GM23338 (cell line): ENCODE data around the gene STK17A. TPM values are rescaled to one million over a fixed set of nuclear protein-coding genes. Genes with fewer than 3 reads are reported as not detected.

ENCODE experiments used
- ATAC-seq: fragments of 200-7000 bp; cut with Tn5 transposase; 3 replicates; pipeline ENCODE4 v1.9.1; 2020
- DNase-seq: peaks from one replicate; pipeline ENCODE4 v3.0.0-alpha.2; 2015; ENCODE audit warnings: low spot score
- H2AFZ ChIP-seq: fragments of 200-600 bp; sonication (generic); 2 replicates; pipeline ENCODE4 v1.8.0; 2016; ENCODE audit warnings: antibody characterized with exemption, mild to moderate bottlenecking, moderate library complexity
- H3F3A ChIP-seq: fragments of 200-600 bp; sonication (generic); replicated peaks from 2 replicates; pipeline ENCODE4 v1.8.0; 2017; ENCODE audit warnings: antibody characterized with exemption, mixed run types, low read depth
- H3K27ac ChIP-seq: fragments of 200-600 bp; sonication (generic); 2 replicates; pipeline ENCODE4 v1.6.1; 2016; ENCODE audit warnings: low read depth
- H3K27me3 ChIP-seq: fragments of 200-600 bp; sonication (generic); 2 replicates; pipeline ENCODE4 v1.8.0; 2016; ENCODE audit warnings: mild to moderate bottlenecking, mixed run types, moderate library complexity; ENCODE audit not compliant: insufficient read depth
- H3K36me3 ChIP-seq: fragments of 200-600 bp; sonication (generic); 2 replicates; pipeline ENCODE4 v1.8.0; 2016; ENCODE audit warnings: mild to moderate bottlenecking; ENCODE audit not compliant: insufficient read depth
- H3K4me1 ChIP-seq: fragments of 200-600 bp; sonication (generic); 2 replicates; pipeline ENCODE4 v1.8.0; 2016; ENCODE audit warnings: mild to moderate bottlenecking, moderate library complexity; ENCODE audit not compliant: insufficient read depth
- H3K4me2 ChIP-seq: fragments of 200-600 bp; sonication (generic); 2 replicates; pipeline ENCODE4 v1.7.1; 2017; ENCODE audit warnings: mixed run types
- H3K4me3 ChIP-seq: fragments of 200-600 bp; sonication (generic); 2 replicates; pipeline ENCODE4 v1.6.1; 2016; ENCODE audit warnings: mixed run types
- H3K79me2 ChIP-seq: fragments of 200-600 bp; sonication (generic); replicated peaks from 2 replicates; pipeline ENCODE4 v1.8.0; 2017; ENCODE audit warnings: mild to moderate bottlenecking; ENCODE audit not compliant: insufficient read depth
- H3K9me2 ChIP-seq: fragments of 200-600 bp; sonication (generic); 2 replicates; pipeline ENCODE4 v1.8.0; 2017; ENCODE audit not compliant: insufficient read depth
- H4K20me1 ChIP-seq: fragments of 200-600 bp; sonication (generic); replicated peaks from 2 replicates; pipeline ENCODE4 v1.8.0; 2017; ENCODE audit warnings: mild to moderate bottlenecking; ENCODE audit not compliant: insufficient read depth
- H3K27ac Mint-ChIP-seq: 2 replicates; pipeline ENCODE4 v1.8.0; 2020; ENCODE audit warnings: inconsistent platforms, mild to moderate bottlenecking, moderate library complexity, mixed read lengths
- H3K27me3 Mint-ChIP-seq: 3 replicates; pipeline ENCODE4 v1.8.0; 2022; ENCODE audit warnings: low read depth, mild to moderate bottlenecking, moderate library complexity, mixed read lengths, inconsistent platforms; ENCODE audit not compliant: insufficient read depth, poor library complexity
- H3K36me3 Mint-ChIP-seq: 3 replicates; pipeline ENCODE4 v1.8.0; 2021; ENCODE audit warnings: low read depth, mild to moderate bottlenecking, inconsistent platforms, moderate library complexity, mixed read lengths
- H3K4me1 Mint-ChIP-seq: 3 replicates; pipeline ENCODE4 v1.8.0; 2020; ENCODE audit warnings: mild to moderate bottlenecking, inconsistent platforms, mixed read lengths
- H3K4me3 Mint-ChIP-seq: 3 replicates; pipeline ENCODE4 v1.8.0; 2021; ENCODE audit warnings: moderate library complexity, mild to moderate bottlenecking, inconsistent platforms, mixed read lengths
- H3K9me3 Mint-ChIP-seq: 3 replicates; pipeline ENCODE4 v1.8.0; 2020; ENCODE audit warnings: moderate library complexity, mild to moderate bottlenecking, inconsistent platforms, mixed read lengths
- CREB1 ChIP-seq: fragments of 250-450 bp; sonication (Bioruptor Pico); IDR thresholded peaks from 2 replicates; pipeline ENCODE4 v1.5.0; 2020; ENCODE audit warnings: low read depth, mild to moderate bottlenecking, moderate library complexity
- CTCF ChIP-seq, 2 experiments: fragments of 200-600 bp in 1 of 2; sonication (generic) in 1 of 2; conservative IDR thresholded peaks; 2 replicates each; pipeline versions ENCODE4 v1.5.1 to v1.6.1; 2016 to 2017; ENCODE audit warnings: antibody characterized with exemption in 2 of 2, low read depth in 2 of 2, mild to moderate bottlenecking in 2 of 2, moderate library complexity in 1 of 2
- EZH2 ChIP-seq: fragments of 200-600 bp; sonication (generic); IDR thresholded peaks from one replicate; pipeline ENCODE4 v1.8.0; 2017; ENCODE audit warnings: antibody characterized with exemption, mild to moderate bottlenecking, low read depth; ENCODE audit not compliant: unreplicated experiment
- EZH2phosphoT487 ChIP-seq: fragments of 200-600 bp; sonication (generic); IDR thresholded peaks from one replicate; pipeline ENCODE4 v1.8.1; 2018; ENCODE audit warnings: antibody characterized with exemption; ENCODE audit not compliant: unreplicated experiment
- JUNB ChIP-seq: IDR thresholded peaks from one replicate; pipeline ENCODE4 v1.6.1; 2016; ENCODE audit warnings: antibody characterized with exemption; ENCODE audit not compliant: unreplicated experiment
- NANOG ChIP-seq: IDR thresholded peaks from 2 replicates; pipeline ENCODE4 v1.6.1; 2016; ENCODE audit warnings: antibody characterized with exemption, borderline replicate concordance
- POLR2AphosphoS5 ChIP-seq: IDR thresholded peaks from 2 replicates; pipeline ENCODE4 v1.6.1; 2016; ENCODE audit warnings: antibody characterized with exemption, low read depth
- STAT1 ChIP-seq: IDR thresholded peaks from one replicate; pipeline ENCODE4 v1.6.1; 2016; ENCODE audit warnings: antibody characterized with exemption; ENCODE audit not compliant: unreplicated experiment
- ZNF114 ChIP-seq: fragments of 250-450 bp; sonication (Bioruptor Pico); IDR thresholded peaks from 2 replicates; pipeline ENCODE4 v1.5.0; 2020; ENCODE audit warnings: mild to moderate bottlenecking, moderate library complexity
- ZNF331 ChIP-seq: fragments of 250-450 bp; sonication (Bioruptor Pico); IDR thresholded peaks from 2 replicates; pipeline ENCODE4 v1.5.0; 2020; ENCODE audit warnings: low read depth, mild to moderate bottlenecking, moderate library complexity
- polyA plus RNA-seq: library from polyadenylated mRNA; unstranded; fragments of >200 nt; fragmentation: Nextera tagmentation; extraction: Ambion mirVana; gene quantifications from 2 replicates; pipeline ENCODE4 v1.2.1, GENCODE V29; 2016
- total RNA-seq: library from RNA; depleted of rRNA; stranded (reverse); fragments of >200 nt; shearing (Covaris generic); gene quantifications from 2 replicates; pipeline ENCODE4 v1.2.3, GENCODE V29; 2014
- TF ChIP-seq, protein P1 (sequence below): IDR thresholded peaks from 2 replicates; pipeline ENCODE4 v1.6.1; 2016; ENCODE audit warnings: antibody characterized with exemption
- TF ChIP-seq, protein P2 (sequence below): fragments of 250-450 bp; sonication (Bioruptor Pico); IDR thresholded peaks from 2 replicates; pipeline ENCODE4 v1.5.0; 2020; ENCODE audit warnings: mild to moderate bottlenecking, moderate library complexity
- TF ChIP-seq, protein P3 (sequence below): IDR thresholded peaks from one replicate; pipeline ENCODE4 v1.6.1; 2018; ENCODE audit warnings: antibody characterized with exemption; ENCODE audit not compliant: unreplicated experiment

The STK17A gene
- total and polyA plus RNA-seq, 2 experiments from 2014 or later, result 21.2 to 21.8 TPM

GRCh38 chr7:43642897-43643630 lies 60.2 kb downstream of the STK17A start:
- H3K9me3 Mint-ChIP-seq, result no peaks in the 10 kb centered on the region; the same call in 2 of the 3 replicates
- no peaks in the 10 kb centered on the region for H3K27me3 ChIP-seq
- H3K36me3 Mint-ChIP-seq, result peaks cover 77% of the 10 kb centered on the region
- H3K36me3 ChIP-seq, result peaks cover 14% of the 10 kb centered on the region
- no peaks in the 10 kb centered on the region; the same call in 1 of the 2 replicates for H4K20me1 ChIP-seq
- H3K9me2 ChIP-seq, result no peaks in the 10 kb centered on the region
- H3K79me2 ChIP-seq, result peaks cover 26% of the 10 kb centered on the region
- H3F3A ChIP-seq, result peaks cover 5% of the 10 kb centered on the region; the same call in 1 of the 2 replicates
- H3K4me2 ChIP-seq, result no peak overlapping the region
- H3K4me3 ChIP-seq, result no peak overlapping the region
- DNase-seq (no peak), ATAC-seq (no peak)
- H3K4me1 Mint-ChIP-seq, result peaks cover 24% of the 10 kb centered on the region
- 0 out of 2 replicates have a peak overlapping the region, but pooled peaks have one; percentile 43 for H3K27ac Mint-ChIP-seq
- peaks cover 8% of the 10 kb centered on the region for H3K27me3 Mint-ChIP-seq
- TF ChIP-seq POLR2AphosphoS5, result no peak
- TF ChIP-seq CTCF (conservative IDR thresholded peaks at IDR 0.05; ENCODE audit: low read depth in 2 of 2), result no peak
- TF ChIP-seq, protein P1, sequence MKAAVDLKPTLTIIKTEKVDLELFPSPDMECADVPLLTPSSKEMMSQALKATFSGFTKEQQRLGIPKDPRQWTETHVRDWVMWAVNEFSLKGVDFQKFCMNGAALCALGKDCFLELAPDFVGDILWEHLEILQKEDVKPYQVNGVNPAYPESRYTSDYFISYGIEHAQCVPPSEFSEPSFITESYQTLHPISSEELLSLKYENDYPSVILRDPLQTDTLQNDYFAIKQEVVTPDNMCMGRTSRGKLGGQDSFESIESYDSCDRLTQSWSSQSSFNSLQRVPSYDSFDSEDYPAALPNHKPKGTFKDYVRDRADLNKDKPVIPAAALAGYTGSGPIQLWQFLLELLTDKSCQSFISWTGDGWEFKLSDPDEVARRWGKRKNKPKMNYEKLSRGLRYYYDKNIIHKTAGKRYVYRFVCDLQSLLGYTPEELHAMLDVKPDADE, result no peak
- TF ChIP-seq JUNB, result no peak
- TF ChIP-seq, protein P2, sequence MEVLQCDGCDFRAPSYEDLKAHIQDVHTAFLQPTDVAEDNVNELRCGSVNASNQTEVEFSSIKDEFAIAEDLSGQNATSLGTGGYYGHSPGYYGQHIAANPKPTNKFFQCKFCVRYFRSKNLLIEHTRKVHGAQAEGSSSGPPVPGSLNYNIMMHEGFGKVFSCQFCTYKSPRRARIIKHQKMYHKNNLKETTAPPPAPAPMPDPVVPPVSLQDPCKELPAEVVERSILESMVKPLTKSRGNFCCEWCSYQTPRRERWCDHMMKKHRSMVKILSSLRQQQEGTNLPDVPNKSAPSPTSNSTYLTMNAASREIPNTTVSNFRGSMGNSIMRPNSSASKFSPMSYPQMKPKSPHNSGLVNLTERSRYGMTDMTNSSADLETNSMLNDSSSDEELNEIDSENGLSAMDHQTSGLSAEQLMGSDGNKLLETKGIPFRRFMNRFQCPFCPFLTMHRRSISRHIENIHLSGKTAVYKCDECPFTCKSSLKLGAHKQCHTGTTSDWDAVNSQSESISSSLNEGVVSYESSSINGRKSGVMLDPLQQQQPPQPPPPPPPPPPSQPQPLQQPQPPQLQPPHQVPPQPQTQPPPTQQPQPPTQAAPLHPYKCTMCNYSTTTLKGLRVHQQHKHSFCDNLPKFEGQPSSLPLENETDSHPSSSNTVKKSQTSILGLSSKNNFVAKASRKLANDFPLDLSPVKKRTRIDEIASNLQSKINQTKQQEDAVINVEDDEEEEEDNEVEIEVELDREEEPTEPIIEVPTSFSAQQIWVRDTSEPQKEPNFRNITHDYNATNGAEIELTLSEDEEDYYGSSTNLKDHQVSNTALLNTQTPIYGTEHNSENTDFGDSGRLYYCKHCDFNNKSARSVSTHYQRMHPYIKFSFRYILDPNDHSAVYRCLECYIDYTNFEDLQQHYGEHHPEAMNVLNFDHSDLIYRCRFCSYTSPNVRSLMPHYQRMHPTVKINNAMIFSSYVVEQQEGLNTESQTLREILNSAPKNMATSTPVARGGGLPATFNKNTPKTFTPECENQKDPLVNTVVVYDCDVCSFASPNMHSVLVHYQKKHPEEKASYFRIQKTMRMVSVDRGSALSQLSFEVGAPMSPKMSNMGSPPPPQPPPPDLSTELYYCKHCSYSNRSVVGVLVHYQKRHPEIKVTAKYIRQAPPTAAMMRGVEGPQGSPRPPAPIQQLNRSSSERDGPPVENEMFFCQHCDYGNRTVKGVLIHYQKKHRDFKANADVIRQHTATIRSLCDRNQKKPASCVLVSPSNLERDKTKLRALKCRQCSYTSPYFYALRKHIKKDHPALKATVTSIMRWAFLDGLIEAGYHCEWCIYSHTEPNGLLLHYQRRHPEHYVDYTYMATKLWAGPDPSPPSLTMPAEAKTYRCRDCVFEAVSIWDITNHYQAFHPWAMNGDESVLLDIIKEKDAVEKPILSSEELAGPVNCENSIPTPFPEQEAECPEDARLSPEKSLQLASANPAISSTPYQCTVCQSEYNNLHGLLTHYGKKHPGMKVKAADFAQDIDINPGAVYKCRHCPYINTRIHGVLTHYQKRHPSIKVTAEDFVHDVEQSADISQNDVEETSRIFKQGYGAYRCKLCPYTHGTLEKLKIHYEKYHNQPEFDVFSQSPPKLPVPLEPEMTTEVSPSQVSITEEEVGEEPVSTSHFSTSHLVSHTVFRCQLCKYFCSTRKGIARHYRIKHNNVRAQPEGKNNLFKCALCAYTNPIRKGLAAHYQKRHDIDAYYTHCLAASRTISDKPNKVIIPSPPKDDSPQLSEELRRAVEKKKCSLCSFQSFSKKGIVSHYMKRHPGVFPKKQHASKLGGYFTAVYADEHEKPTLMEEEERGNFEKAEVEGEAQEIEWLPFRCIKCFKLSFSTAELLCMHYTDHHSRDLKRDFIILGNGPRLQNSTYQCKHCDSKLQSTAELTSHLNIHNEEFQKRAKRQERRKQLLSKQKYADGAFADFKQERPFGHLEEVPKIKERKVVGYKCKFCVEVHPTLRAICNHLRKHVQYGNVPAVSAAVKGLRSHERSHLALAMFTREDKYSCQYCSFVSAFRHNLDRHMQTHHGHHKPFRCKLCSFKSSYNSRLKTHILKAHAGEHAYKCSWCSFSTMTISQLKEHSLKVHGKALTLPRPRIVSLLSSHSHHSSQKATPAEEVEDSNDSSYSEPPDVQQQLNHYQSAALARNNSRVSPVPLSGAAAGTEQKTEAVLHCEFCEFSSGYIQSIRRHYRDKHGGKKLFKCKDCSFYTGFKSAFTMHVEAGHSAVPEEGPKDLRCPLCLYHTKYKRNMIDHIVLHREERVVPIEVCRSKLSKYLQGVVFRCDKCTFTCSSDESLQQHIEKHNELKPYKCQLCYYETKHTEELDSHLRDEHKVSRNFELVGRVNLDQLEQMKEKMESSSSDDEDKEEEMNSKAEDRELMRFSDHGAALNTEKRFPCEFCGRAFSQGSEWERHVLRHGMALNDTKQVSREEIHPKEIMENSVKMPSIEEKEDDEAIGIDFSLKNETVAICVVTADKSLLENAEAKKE, result no peak
- TF ChIP-seq NANOG, result no peak
- TF ChIP-seq EZH2, result no peak
- TF ChIP-seq EZH2phosphoT487, result no peak
- TF ChIP-seq STAT1, result no peak
- TF ChIP-seq, protein P3, sequence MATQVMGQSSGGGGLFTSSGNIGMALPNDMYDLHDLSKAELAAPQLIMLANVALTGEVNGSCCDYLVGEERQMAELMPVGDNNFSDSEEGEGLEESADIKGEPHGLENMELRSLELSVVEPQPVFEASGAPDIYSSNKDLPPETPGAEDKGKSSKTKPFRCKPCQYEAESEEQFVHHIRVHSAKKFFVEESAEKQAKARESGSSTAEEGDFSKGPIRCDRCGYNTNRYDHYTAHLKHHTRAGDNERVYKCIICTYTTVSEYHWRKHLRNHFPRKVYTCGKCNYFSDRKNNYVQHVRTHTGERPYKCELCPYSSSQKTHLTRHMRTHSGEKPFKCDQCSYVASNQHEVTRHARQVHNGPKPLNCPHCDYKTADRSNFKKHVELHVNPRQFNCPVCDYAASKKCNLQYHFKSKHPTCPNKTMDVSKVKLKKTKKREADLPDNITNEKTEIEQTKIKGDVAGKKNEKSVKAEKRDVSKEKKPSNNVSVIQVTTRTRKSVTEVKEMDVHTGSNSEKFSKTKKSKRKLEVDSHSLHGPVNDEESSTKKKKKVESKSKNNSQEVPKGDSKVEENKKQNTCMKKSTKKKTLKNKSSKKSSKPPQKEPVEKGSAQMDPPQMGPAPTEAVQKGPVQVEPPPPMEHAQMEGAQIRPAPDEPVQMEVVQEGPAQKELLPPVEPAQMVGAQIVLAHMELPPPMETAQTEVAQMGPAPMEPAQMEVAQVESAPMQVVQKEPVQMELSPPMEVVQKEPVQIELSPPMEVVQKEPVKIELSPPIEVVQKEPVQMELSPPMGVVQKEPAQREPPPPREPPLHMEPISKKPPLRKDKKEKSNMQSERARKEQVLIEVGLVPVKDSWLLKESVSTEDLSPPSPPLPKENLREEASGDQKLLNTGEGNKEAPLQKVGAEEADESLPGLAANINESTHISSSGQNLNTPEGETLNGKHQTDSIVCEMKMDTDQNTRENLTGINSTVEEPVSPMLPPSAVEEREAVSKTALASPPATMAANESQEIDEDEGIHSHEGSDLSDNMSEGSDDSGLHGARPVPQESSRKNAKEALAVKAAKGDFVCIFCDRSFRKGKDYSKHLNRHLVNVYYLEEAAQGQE, result no peak
- TF ChIP-seq ZNF114, result no peak
- TF ChIP-seq CREB1, result no peak
- no peak for TF ChIP-seq ZNF331 (CRISPR knock-in tag)
- no peak overlapping the region for H3K4me3 Mint-ChIP-seq
- H2AFZ ChIP-seq, result no peak overlapping the region
- peaks cover 19% of the 10 kb centered on the region for H3K4me1 ChIP-seq
- no peak overlapping the region for H3K27ac ChIP-seq
